ENCODE results near the gene SLC25A23.

SLC25A23 gene

GRCh38 chr19:6393983-6394412 lies 65.6 kb downstream of the SLC25A23 start:
- peak; percentile 67 for DNase-seq

GRCh38 chr19:6393074-6393982 lies 66.3 kb downstream of the SLC25A23 start, which contains the start of gene GTF2F1:
GTF2F1 (minus strand) TSS chr19:6393164; CDS start chr19:6392995, 169 bp downstream.
- DNase-seq, result peak; percentile 93

- no peak for DNase-seq
Measured at GRCh38 chr19:6392221-6393073, 67.1 kb downstream of the SLC25A23 start.

Data from activated CD4-positive, alpha-beta T cell treated with anti-CD3 and anti-CD28 coated beads, Interleukin-2, amount 50 U/mL, for 1 hour (primary cell).